Calu3 (cell line): ENCODE results near the gene KCNK5. TPM values are rescaled to one million over a fixed set of nuclear protein-coding genes. Genes with fewer than 3 reads are reported as not detected.

ENCODE experiments used
- BruUV-seq: library from RNA; stranded (reverse); fragments of 400-500 nt; replicated peaks from 2 replicates; lab custom pipeline; 2021; lab: Mats Ljungman, UMichigan
- CTCF ChIA-PET: fragments of 300-600 bp; sonication (Branson Sonifier 250); formaldehyde crosslinking; loops from one replicate; lab custom pipeline; 2022; ENCODE audit warnings: antibody characterized with exemption; lab: Charles Lee
- DNase-seq: peaks from one replicate; pipeline ENCODE4 v3.0.0; 2022
- H3K27ac Mint-ChIP-seq: one replicate; pipeline ENCODE4 v1.8.0; 2022; ENCODE audit warnings: mixed read lengths; ENCODE audit not compliant: unreplicated experiment
- H3K27me3 Mint-ChIP-seq: one replicate; pipeline ENCODE4 v1.8.0; 2022; ENCODE audit warnings: mixed read lengths; ENCODE audit not compliant: unreplicated experiment
- H3K36me3 Mint-ChIP-seq: one replicate; pipeline ENCODE4 v1.8.0; 2022; ENCODE audit warnings: mild to moderate bottlenecking, moderate library complexity, mixed read lengths; ENCODE audit not compliant: insufficient read depth, unreplicated experiment
- H3K4me1 Mint-ChIP-seq: one replicate; pipeline ENCODE4 v1.8.0; 2022; ENCODE audit warnings: mild to moderate bottlenecking, low read depth, mixed read lengths; ENCODE audit not compliant: unreplicated experiment
- H3K4me3 Mint-ChIP-seq: one replicate; pipeline ENCODE4 v1.8.0; 2022; ENCODE audit warnings: mild to moderate bottlenecking, low read depth, moderate library complexity, mixed read lengths; ENCODE audit not compliant: unreplicated experiment
- H3K9me3 Mint-ChIP-seq: one replicate; pipeline ENCODE4 v1.8.0; 2022; ENCODE audit warnings: low read depth, mixed read lengths; ENCODE audit not compliant: unreplicated experiment
- CTCF ChIP-seq: fragments of 200-600 bp; IDR thresholded peaks from one replicate; pipeline ENCODE4 v1.8.0; 2022; ENCODE audit warnings: antibody characterized with exemption; ENCODE audit not compliant: unreplicated experiment
- intact Hi-C: fragments of 100-400 bp; cut with micrococcal nuclease; formaldehyde crosslinking; loops from one replicate; pipeline ENCODE4 v1.10.0; 2022; ENCODE audit not compliant: unreplicated experiment
- total RNA-seq: library from RNA; stranded (reverse); gene quantifications from 2 replicates; pipeline ENCODE4 v1.2.3, GENCODE V29; 2022

The KCNK5 gene
- total RNA-seq, 1 experiment from 2014 or later = 62.4 TPM

- no peaks in the 10 kb centered on the region for H3K27me3 Mint-ChIP-seq
- peaks cover 93% of the 10 kb centered on the region for H3K4me1 Mint-ChIP-seq
- H3K27ac Mint-ChIP-seq = peak overlapping the region; percentile 48
- TF ChIP-seq CTCF = no peak
- H3K4me3 Mint-ChIP-seq = peak overlapping the region; percentile 46
- DNase-seq = no peak
- no peaks in the 10 kb centered on the region for H3K9me3 Mint-ChIP-seq
- BruUV-seq = no TSS peak
- peaks cover 64% of the 10 kb centered on the region for H3K36me3 Mint-ChIP-seq
- intact Hi-C loops = no loop called here
- CTCF ChIA-PET = interaction anchor here (0.7 to 2.5 kb wide), 6 partner anchors 11 to 87 kb away, joined by 3 to 12 read pairs (median 4); no protein-coding TSS in a partner anchor
Measured at GRCh38 chr6:39215640-39216158, 13.6 kb downstream of the KCNK5 start.

- CTCF ChIA-PET = interaction anchor here (1.0 to 2.5 kb wide), 5 partner anchors 10 to 65 kb away, joined by 3 to 12 read pairs (median 3); no protein-coding TSS in a partner anchor
- Mint-ChIP-seq H3K36me3 (peaks cover 71% of the 10 kb centered on the region), H3K4me1 (peaks cover 93% of the 10 kb centered on the region), H3K9me3 (no peaks in the 10 kb centered on the region), H3K4me3 (peak overlapping the region; percentile 46), H3K27ac (peak overlapping the region; percentile 48), H3K27me3 (no peaks in the 10 kb centered on the region)
- intact Hi-C loops = no loop called here
- BruUV-seq = no TSS peak
- DNase-seq = peak; percentile 82
- no peak for TF ChIP-seq CTCF
Measured at GRCh38 chr6:39214846-39215639, 14.2 kb downstream of the KCNK5 start.

GRCh38 chr6:39214120-39214813 lies 15.0 kb downstream of the KCNK5 start:
- DNase-seq = no peak
- intact Hi-C loops = no loop called here
- no peaks in the 10 kb centered on the region for H3K27me3 Mint-ChIP-seq
- CTCF ChIA-PET = interaction anchor here (1.0 to 2.5 kb wide), 3 partner anchors 10 to 66 kb away, joined by 3 to 12 read pairs (median 3); no protein-coding TSS in a partner anchor
- peaks cover 75% of the 10 kb centered on the region for H3K36me3 Mint-ChIP-seq
- no peaks in the 10 kb centered on the region for H3K9me3 Mint-ChIP-seq
- H3K27ac Mint-ChIP-seq = peak overlapping the region; percentile 48
- TF ChIP-seq CTCF = no peak
- H3K4me3 Mint-ChIP-seq = peak overlapping the region; percentile 46
- BruUV-seq = no TSS peak
- peaks cover 93% of the 10 kb centered on the region for H3K4me1 Mint-ChIP-seq

GRCh38 chr6:39213195-39213920 lies 15.9 kb downstream of the KCNK5 start:
- no peaks in the 10 kb centered on the region for H3K27me3 Mint-ChIP-seq
- no peak for DNase-seq
- peaks cover 84% of the 10 kb centered on the region for H3K36me3 Mint-ChIP-seq
- CTCF ChIA-PET = no interaction called here
- TF ChIP-seq CTCF = no peak
- BruUV-seq = no TSS peak
- peaks cover 94% of the 10 kb centered on the region for H3K4me1 Mint-ChIP-seq
- no peaks in the 10 kb centered on the region for H3K9me3 Mint-ChIP-seq
- H3K4me3 Mint-ChIP-seq = peak overlapping the region; percentile 46
- peak overlapping the region; percentile 12 for H3K27ac Mint-ChIP-seq
- intact Hi-C loops = no loop called here
